ENCODE measurements around the gene PPM1D.
"Not testable (repeated sequence)": the region's sequence is repeated elsewhere in the genome, so short reads cannot be mapped to it uniquely, and the experiment has no call there.

PPM1D gene

DNA sequence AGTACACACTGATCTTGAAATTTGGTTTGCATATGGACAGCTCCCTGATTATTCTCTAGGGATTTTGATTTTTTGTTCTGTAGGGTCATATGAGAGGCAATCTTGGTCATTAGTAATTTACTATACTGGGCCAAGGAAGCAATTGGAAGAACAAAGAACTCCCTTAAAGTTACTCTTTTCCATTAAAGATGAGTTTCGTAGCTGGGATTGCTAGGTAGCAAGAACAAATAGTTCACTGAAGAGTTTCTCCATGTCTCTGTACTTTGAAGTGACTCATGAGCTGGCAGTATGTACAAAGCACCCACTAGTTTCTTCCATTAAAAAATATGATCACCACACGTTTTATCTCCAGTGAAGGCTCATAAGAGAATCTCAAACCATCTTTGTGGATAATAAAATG, 71.5 kb downstream of the PPM1D start:
- DNase-seq (ENCODE audit: low spot score): no peak

GRCh38 chr17:60674637-60675036, 74.6 kb downstream of the PPM1D start:
- DNase-seq (ENCODE audit: low spot score): not testable (repeated sequence)

- DNase-seq (ENCODE audit: low spot score): no peak
Measured at GRCh38 chr17:60675997-60676396, 76.0 kb downstream of the PPM1D start.

GRCh38 chr17:60676758-60677307, 76.8 kb downstream of the PPM1D start:
- no peak for DNase-seq (ENCODE audit: low spot score)

DNA sequence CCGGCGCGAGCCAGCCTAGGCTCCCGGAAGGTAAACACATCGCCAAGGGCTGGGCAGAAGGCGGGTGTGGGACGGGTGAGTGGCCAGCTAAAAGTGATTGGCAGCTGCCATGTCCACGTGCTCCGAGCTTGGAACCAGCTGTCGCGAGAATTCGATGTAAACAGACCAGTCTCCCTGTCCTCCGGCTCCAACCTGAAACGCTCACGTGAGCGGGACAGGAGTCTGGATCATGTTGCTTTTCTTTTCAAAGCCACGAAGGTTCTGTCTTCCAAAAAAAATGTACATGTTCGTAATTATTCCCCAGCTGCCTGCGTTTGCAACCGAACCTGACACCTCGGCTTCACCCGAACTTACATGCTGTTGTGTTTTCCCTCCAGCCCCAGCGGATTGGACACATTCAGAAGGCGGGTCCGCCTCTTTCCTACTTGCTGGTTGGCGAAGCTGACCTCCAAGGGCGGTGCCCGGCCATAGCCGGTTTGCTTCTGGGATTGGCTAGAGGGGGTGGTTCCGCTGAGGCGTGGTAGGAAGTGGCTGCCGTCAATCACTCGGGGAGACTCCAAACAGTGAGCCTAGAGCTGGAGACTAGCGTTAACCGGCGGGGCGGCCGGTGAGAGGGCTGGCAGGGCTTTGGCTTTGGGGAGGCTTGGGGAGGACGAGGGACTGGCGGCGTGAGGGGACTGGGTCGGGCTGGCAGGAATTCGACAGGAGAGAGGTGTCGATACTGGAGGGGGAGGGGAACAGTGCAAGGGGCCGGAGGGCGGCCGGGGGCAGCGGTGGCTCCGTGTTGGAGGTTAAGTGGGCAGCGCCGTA, 77.5 kb downstream of the PPM1D start, which contains the start of gene BCAS3:
Gene BCAS3 (plus strand): TSS at position 544 of the 810 bp plus-strand sequence.
- DNase-seq (ENCODE audit: low spot score): peak; percentile 100

DNA sequence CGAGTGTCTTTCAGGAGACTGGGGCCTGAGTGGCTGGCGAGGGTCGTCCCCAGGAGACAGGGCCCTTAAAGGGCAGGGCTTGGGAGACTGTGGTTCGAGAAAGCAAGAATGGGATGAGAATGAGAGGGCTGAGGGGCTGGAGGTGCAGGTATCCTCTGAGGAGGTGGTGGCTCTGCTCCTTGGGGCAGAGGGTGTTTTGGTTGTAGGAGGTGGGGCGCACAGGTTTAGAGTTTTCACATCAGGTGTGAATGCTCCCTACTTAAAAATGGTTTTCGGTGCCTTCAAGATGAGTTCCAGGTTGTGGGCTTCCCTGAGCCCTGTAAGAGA, 78.1 kb downstream of the PPM1D start:
- no peak for DNase-seq (ENCODE audit: low spot score)

DNA sequence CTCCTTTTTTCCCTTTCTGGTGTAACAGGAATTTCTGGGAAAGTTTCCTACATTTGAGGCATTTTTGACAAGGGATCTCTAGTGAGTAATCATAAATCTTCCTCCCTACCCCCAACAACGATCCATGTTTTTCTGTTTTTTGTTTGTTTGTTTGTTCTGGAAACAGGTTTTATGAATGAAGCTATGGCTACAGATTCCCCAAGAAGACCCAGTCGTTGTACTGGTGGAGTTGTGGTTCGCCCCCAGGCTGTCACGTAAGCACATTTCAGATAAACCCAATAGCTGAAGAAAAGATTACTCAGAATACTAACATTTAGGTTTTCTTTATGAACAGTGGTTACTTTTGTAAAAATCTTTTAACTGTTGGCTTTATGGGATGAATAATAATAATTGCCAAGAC, 79.3 kb downstream of the PPM1D start:
- no peak for DNase-seq (ENCODE audit: low spot score)

DNA sequence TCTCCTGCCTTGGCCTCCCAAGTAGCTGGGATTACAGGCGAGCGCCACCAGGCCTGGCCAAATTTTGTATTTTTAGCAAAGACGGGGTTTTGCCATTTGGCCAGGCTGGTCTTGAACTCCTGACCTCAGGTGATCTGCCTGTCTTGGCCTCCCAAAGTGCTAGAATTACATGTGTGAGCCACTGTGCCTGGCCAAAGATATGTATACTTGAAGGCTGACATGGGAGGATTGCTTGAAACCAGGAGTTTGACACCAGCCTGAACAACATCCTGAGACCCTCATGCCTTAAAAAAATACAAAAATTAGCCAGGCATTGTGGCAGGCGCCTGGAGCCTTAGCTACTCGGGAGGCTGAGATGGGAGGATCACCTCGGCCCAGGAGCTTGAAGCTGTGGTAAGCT, 80.8 kb downstream of the PPM1D start:
- DNase-seq (ENCODE audit: low spot score): no peak

GRCh38 chr17:60685437-60685836, 85.4 kb downstream of the PPM1D start:
- DNase-seq (ENCODE audit: low spot score): no peak

GRCh38 chr17:60695960-60696359, 96.0 kb downstream of the PPM1D start:
- no peak for DNase-seq (ENCODE audit: low spot score)

- DNase-seq (ENCODE audit: low spot score): no peak
Measured at GRCh38 chr17:60699090-60699489, 99.1 kb downstream of the PPM1D start.

DNA sequence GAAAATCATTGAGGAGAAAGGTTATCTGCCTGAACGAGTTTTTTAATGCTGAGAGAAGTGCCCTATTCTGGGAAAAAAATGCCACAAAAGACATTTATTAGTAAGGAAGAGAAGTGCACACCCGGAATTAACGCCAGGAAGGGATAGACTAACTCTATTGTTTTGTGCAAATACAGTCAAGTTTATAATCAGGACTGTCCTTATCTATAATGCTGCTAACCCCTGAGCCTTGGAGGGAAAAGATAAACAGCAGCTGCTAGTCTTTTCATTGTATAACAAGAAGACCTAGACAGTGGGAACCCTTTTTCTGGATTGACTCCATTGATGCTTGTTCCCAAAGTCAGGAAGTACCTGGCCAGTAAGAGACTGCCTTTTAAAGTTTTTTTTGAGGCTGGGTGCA, 104.2 kb downstream of the PPM1D start:
- DNase-seq (ENCODE audit: low spot score): no peak

DNA sequence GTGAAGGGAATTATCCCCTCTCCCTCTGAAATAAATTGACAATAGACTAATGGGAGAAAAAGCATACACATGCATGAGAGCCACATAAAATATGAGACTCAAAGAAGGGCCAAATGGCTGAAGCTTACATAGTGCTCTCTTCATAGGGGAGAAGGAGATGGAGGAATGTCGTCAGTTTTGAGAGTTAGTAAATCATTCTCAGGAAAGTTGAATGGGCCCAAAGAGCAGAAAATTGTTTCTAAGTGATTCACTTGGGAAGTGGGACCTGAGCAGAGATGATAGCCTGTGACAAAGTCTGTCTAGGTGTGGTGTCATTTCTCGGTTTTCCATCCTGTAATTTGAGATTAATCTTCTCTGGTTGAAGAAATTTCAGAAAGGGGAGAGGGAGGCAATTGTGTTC, 112.7 kb downstream of the PPM1D start:
- DNase-seq (ENCODE audit: low spot score): no peak

- no peak for DNase-seq (ENCODE audit: low spot score)
Measured at GRCh38 chr17:60713608-60714007, 113.6 kb downstream of the PPM1D start.

Measured in putamen (tissue), 1 donor.